Astrocyte (in vitro differentiated cells and primary cell): Measurements from ENCODE around the gene MLXIP. TPM values are rescaled to one million over a fixed set of nuclear protein-coding genes. Genes with fewer than 3 reads are reported as not detected.
"Not testable (repeated sequence)": the region's sequence is repeated elsewhere in the genome, so short reads cannot be mapped to it uniquely, and the experiment has no call there.

Experiments used
- DNase-seq: peaks from one replicate; pipeline ENCODE4 v3.0.0-alpha.2; 2010; ENCODE audit warnings: low read depth
- FAIRE-seq: peaks from 2 replicates; lab custom pipeline; 2011; peaks lifted over from hg19 to GRCh38; lab: Jason Lieb, UNC
- H2AFZ ChIP-seq: 2 replicates; pipeline ENCODE4 v1.6.0; 2012; ENCODE audit warnings: low read depth, low read length, inconsistent platforms
- H3K27ac ChIP-seq: 2 replicates; pipeline ENCODE4 v1.5.1; 2011; ENCODE audit warnings: low read depth, low read length, inconsistent platforms
- H3K27me3 ChIP-seq: 2 replicates; pipeline ENCODE4 v1.6.0; 2011; ENCODE audit warnings: low read length, inconsistent platforms; ENCODE audit not compliant: insufficient read depth
- H3K36me3 ChIP-seq: 2 replicates; pipeline ENCODE4 v1.5.1; 2011; ENCODE audit warnings: low read length, inconsistent platforms; ENCODE audit not compliant: insufficient read depth
- H3K4me1 ChIP-seq: 2 replicates; pipeline ENCODE4 v1.5.1; 2011; ENCODE audit warnings: low read length, inconsistent platforms; ENCODE audit not compliant: insufficient read depth
- H3K4me2 ChIP-seq: 2 replicates; pipeline ENCODE4 v1.6.0; 2012; ENCODE audit warnings: low read length, inconsistent platforms
- H3K4me3 ChIP-seq: 2 replicates; pipeline ENCODE4 v1.5.1; 2011; ENCODE audit warnings: low read depth, mild to moderate bottlenecking, low read length, inconsistent platforms; ENCODE audit not compliant: insufficient read depth
- H3K79me2 ChIP-seq: 2 replicates; pipeline ENCODE4 v1.6.0; 2012; ENCODE audit warnings: mild to moderate bottlenecking, low read length, inconsistent platforms; ENCODE audit not compliant: insufficient read depth
- H3K9ac ChIP-seq: 2 replicates; pipeline ENCODE4 v1.6.0; 2012; ENCODE audit warnings: mild to moderate bottlenecking, low read length, inconsistent platforms
- H3K9me3 ChIP-seq: 2 replicates; pipeline ENCODE4 v1.5.1; 2012; ENCODE audit warnings: low read depth, mild to moderate bottlenecking, low read length, inconsistent platforms; ENCODE audit not compliant: insufficient read depth
- H4K20me1 ChIP-seq: 2 replicates; pipeline ENCODE4 v1.6.0; 2012; ENCODE audit warnings: low read length, inconsistent platforms; ENCODE audit not compliant: insufficient read depth
- H3K27ac Mint-ChIP-seq: one replicate; pipeline ENCODE4 v1.8.0; 2021; ENCODE audit warnings: mild to moderate bottlenecking, mixed read lengths; ENCODE audit not compliant: unreplicated experiment
- H3K27me3 Mint-ChIP-seq: one replicate; pipeline ENCODE4 v1.8.0; 2021; ENCODE audit warnings: low read depth, mixed read lengths; ENCODE audit not compliant: unreplicated experiment
- H3K36me3 Mint-ChIP-seq: one replicate; pipeline ENCODE4 v1.8.0; 2021; ENCODE audit warnings: low read depth, mixed read lengths; ENCODE audit not compliant: unreplicated experiment
- H3K4me1 Mint-ChIP-seq: one replicate; pipeline ENCODE4 v1.8.0; 2021; ENCODE audit warnings: low read depth, mixed read lengths; ENCODE audit not compliant: unreplicated experiment
- H3K4me3 Mint-ChIP-seq: one replicate; pipeline ENCODE4 v1.8.0; 2021; ENCODE audit warnings: mild to moderate bottlenecking, moderate library complexity, mixed read lengths; ENCODE audit not compliant: unreplicated experiment
- H3K9me3 Mint-ChIP-seq: one replicate; pipeline ENCODE4 v1.8.0; 2021; ENCODE audit warnings: mild to moderate bottlenecking, mixed read lengths; ENCODE audit not compliant: unreplicated experiment
- CTCF ChIP-seq: IDR thresholded peaks from 2 replicates; pipeline ENCODE4 v1.5.1; 2011; ENCODE audit warnings: low read depth, mild to moderate bottlenecking, inconsistent platforms, low read length, moderate library complexity; ENCODE audit not compliant: insufficient read depth
- EZH2 ChIP-seq: IDR thresholded peaks from 2 replicates; pipeline ENCODE4 v1.6.1; 2012; ENCODE audit warnings: mild to moderate bottlenecking, low read length, inconsistent platforms; ENCODE audit not compliant: insufficient read depth
- total RNA-seq: library from RNA; stranded (reverse); gene quantifications from 2 replicates; pipeline ENCODE4 v1.2.1, GENCODE V29; 2021

Gene MLXIP
- total RNA-seq, 1 donor from 2014 or later: 62.5 TPM

GRCh38 chr12:122104844-122105243 is 26.3 kb downstream of the MLXIP start:
- no peak overlapping the region for H3K4me3 Mint-ChIP-seq
- H3K4me2 ChIP-seq: no peak overlapping the region
- H3K36me3 Mint-ChIP-seq: peaks cover 10% of the 10 kb centered on the region
- no peak for TF ChIP-seq CTCF
- TF ChIP-seq EZH2: no peak
- H3K9ac ChIP-seq: no peak overlapping the region
- DNase-seq (no peak), FAIRE-seq (no peak)
- no peak overlapping the region for H2AFZ ChIP-seq
- H3K9me3 Mint-ChIP-seq: no peaks in the 10 kb centered on the region
- no peaks in the 10 kb centered on the region for H3K27me3 ChIP-seq
- peaks cover 75% of the 10 kb centered on the region for H3K79me2 ChIP-seq
- H3K9me3 ChIP-seq: no peaks in the 10 kb centered on the region
- no peak overlapping the region for H3K4me3 ChIP-seq
- H3K27me3 Mint-ChIP-seq: no peaks in the 10 kb centered on the region
- peaks cover 22% of the 10 kb centered on the region for H3K4me1 ChIP-seq
- no peaks in the 10 kb centered on the region for H3K36me3 ChIP-seq
- H3K27ac ChIP-seq: no peak overlapping the region
- peaks cover 42% of the 10 kb centered on the region for H4K20me1 ChIP-seq
- peak overlapping the region; percentile 26 for H3K27ac Mint-ChIP-seq
- peaks cover 35% of the 10 kb centered on the region for H3K4me1 Mint-ChIP-seq

GRCh38 chr12:122105496-122105895 is 26.9 kb downstream of the MLXIP start:
- not testable (repeated sequence) for FAIRE-seq, H2AFZ ChIP-seq
- H3K27ac Mint-ChIP-seq: peak overlapping the region; percentile 20

GRCh38 chr12:122106843-122107242 is 28.3 kb downstream of the MLXIP start:
- Mint-ChIP-seq H3K4me1 (peaks cover 35% of the 10 kb centered on the region), H3K27me3 (no peaks in the 10 kb centered on the region), H3K4me3 (no peak overlapping the region), H3K9me3 (no peaks in the 10 kb centered on the region), H3K27ac (peak overlapping the region; percentile 91), H3K36me3 (peaks cover 10% of the 10 kb centered on the region)
- H4K20me1 ChIP-seq: peaks cover 34% of the 10 kb centered on the region
- no peak overlapping the region for H3K4me3 ChIP-seq
- no peaks in the 10 kb centered on the region for H3K9me3 ChIP-seq
- peak overlapping the region; percentile 64 for H3K4me2 ChIP-seq
- H3K9ac ChIP-seq: peak overlapping the region; percentile 66
- FAIRE-seq: no peak
- H2AFZ ChIP-seq: no peak overlapping the region
- peaks cover 77% of the 10 kb centered on the region for H3K79me2 ChIP-seq
- H3K27me3 ChIP-seq: no peaks in the 10 kb centered on the region
- H3K36me3 ChIP-seq: no peaks in the 10 kb centered on the region
- no peak for DNase-seq
- peak overlapping the region; percentile 78 for H3K27ac ChIP-seq
- TF ChIP-seq CTCF (no peak), EZH2 (no peak)
- peaks cover 22% of the 10 kb centered on the region for H3K4me1 ChIP-seq

More at GRCh38 chr12:122105496-122105895, 26.9 kb downstream of the MLXIP start:
- DNase-seq, H3K9me3 ChIP-seq, H3K27me3 Mint-ChIP-seq, H3K9ac ChIP-seq, H3K4me2 ChIP-seq, H3K27me3 ChIP-seq, H3K27ac ChIP-seq, H3K4me3 Mint-ChIP-seq, H3K36me3 ChIP-seq, H3K4me3 ChIP-seq, H3K36me3 Mint-ChIP-seq, H3K9me3 Mint-ChIP-seq: not testable (repeated sequence)
- Histone ChIP-seq H3K79me2 (peaks cover 75% of the 10 kb centered on the region), H3K4me1 (peaks cover 22% of the 10 kb centered on the region), H4K20me1 (peaks cover 37% of the 10 kb centered on the region)
- peaks cover 34% of the 10 kb centered on the region for H3K4me1 Mint-ChIP-seq
